Lower leg skin (tissue), 4 donors: ENCODE results near the gene MAGI3. TPM values are rescaled to one million over a fixed set of nuclear protein-coding genes. Genes with fewer than 3 reads are reported as not detected.

ENCODE experiments used
- DNase-seq, 2 donors: peaks; one replicate each; pipeline ENCODE4 v3.0.0-alpha.2; 2019; ENCODE audit warnings: low spot score in 2 of 2
- H3K4me3 ChIP-seq: fragments of 200-600 bp; sonication (generic); 2 replicates; pipeline ENCODE4 v1.5.1; 2017; ENCODE audit warnings: mild to moderate bottlenecking, low read depth; ENCODE audit not compliant: poor library complexity, severe bottlenecking
- CTCF ChIP-seq, 3 donors: fragments of 450-650 bp; IDR thresholded peaks; one replicate each; pipeline ENCODE4 v1.5.1; 2016; ENCODE audit warnings: antibody characterized with exemption in 3 of 3, mild to moderate bottlenecking in 3 of 3, moderate library complexity in 2 of 3
- POLR2A ChIP-seq, 2 donors: fragments of 450-650 bp; IDR thresholded peaks; one replicate each; pipeline ENCODE4 v1.6.1; 2016 to 2017; ENCODE audit warnings: antibody characterized with exemption in 2 of 2, mild to moderate bottlenecking in 1 of 2, moderate library complexity in 1 of 2
- WGBS, 2 donors: methylation state at CpG; one replicate each; pipeline ENCODE4 v1.1.5; 2018; 5-methylcytosine and 5-hydroxymethylcytosine counted together
- intact Hi-C: fragments of 100-400 bp; cut with DNase I; formaldehyde crosslinking; loops from one replicate; pipeline ENCODE4 v1.15.0; 2023; ENCODE audit warnings: low total_unique reads
- total RNA-seq, 4 donors: library from RNA; depleted of rRNA; stranded (reverse); fragments of >200 nt; gene quantifications; one replicate each; pipeline ENCODE4 v1.1.0, GENCODE V29; 2016

Gene MAGI3
- total RNA-seq, 4 donors from 2014 or later, result 6.8 to 14.2 (median 10.3) TPM

GRCh38 chr1:113657556-113658063 is 267.3 kb downstream of the MAGI3 start:
- TF ChIP-seq POLR2A (IDR thresholded peaks at IDR 0.05) (no peak), CTCF (IDR thresholded peaks at IDR 0.05) (no peak)
- no peak for DNase-seq
- no peak overlapping the region for H3K4me3 ChIP-seq
- WGBS, 2 donors, result 86 to 96% methylated on average over 3 of the region's 3 CpGs
- intact Hi-C loops, result no loop called here

DNA sequence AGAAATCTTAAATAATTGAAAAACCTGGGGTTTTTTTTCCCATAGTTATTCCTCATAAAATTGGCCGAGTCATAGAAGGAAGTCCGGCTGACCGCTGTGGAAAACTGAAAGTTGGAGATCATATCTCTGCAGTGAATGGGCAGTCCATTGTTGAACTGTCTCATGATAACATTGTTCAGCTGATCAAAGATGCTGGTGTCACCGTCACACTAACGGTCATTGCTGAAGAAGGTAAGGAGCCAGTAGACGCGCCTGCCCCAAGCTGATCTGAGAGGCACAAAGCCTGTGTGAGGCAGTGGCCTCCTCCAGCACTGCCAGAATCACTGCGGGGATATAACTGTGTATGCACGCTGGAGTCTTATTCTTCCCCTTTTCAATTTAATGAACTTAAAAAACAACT is 268.7 kb downstream of the MAGI3 start:
- no peak overlapping the region for H3K4me3 ChIP-seq
- WGBS, 2 donors, result 87 to 89% methylated on average over 9 of the region's 9 CpGs
- TF ChIP-seq POLR2A (IDR thresholded peaks at IDR 0.05), result no peak
- TF ChIP-seq CTCF (IDR thresholded peaks at IDR 0.05), result no peak
- intact Hi-C loops, result no loop called here
- no peak for DNase-seq

GRCh38 chr1:113659556-113659955 is 269.2 kb downstream of the MAGI3 start:
- intact Hi-C loops, result no loop called here
- DNase-seq, result no peak
- H3K4me3 ChIP-seq, result no peak overlapping the region
- 84 to 86% methylated on average over 4 of the region's 4 CpGs for WGBS, 2 donors
- TF ChIP-seq POLR2A (IDR thresholded peaks at IDR 0.05) (no peak), CTCF (IDR thresholded peaks at IDR 0.05) (no peak)

DNA sequence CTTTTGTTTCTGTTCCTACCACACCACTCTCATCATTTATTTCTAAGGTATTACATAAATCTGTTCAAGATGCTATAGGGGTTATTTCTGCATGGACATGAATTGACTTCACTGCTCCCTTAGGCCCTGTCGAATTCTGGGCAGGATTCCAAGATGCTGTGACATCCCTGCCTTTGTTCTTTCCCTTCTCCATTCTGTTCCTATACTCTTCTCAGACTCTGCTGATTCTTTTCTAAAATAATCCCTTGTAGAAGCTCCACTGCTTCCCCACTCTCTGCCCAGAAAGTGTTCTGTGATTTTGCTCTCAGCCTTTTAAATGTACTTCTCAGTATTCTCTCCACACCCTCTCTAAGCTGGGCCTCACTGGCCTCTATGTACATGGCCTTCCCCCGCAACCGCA is 269.8 kb downstream of the MAGI3 start:
- WGBS, 2 donors, result 60 to 69% methylated on average over 3 of the region's 3 CpGs
- no peak for DNase-seq
- TF ChIP-seq CTCF (IDR thresholded peaks at IDR 0.05) (no peak), POLR2A (IDR thresholded peaks at IDR 0.05) (no peak)
- intact Hi-C loops, result no loop called here
- no peak overlapping the region for H3K4me3 ChIP-seq

- TF ChIP-seq CTCF (IDR thresholded peaks at IDR 0.05) (no peak), POLR2A (IDR thresholded peaks at IDR 0.05) (no peak)
- H3K4me3 ChIP-seq, result no peak overlapping the region
- DNase-seq, result no peak
- WGBS, 2 donors, result 92 to 95% methylated on average over 1 of the region's 1 CpG
- intact Hi-C loops, result no loop called here
Observed at GRCh38 chr1:113662101-113662500, 271.8 kb downstream of the MAGI3 start.
